CD4-positive, alpha-beta T cell treated with Interferon alpha-2 for 1 hour (primary cell): ENCODE results near the gene RPL27A.

Experiments
- DNase-seq, 2 donors: peaks; one replicate each; pipeline ENCODE4 v3.0.0-alpha.2; 2020 to 2022

RPL27A gene

GRCh38 chr11:8702598-8702915 is 20.0 kb downstream of the RPL27A start:
- no peak for DNase-seq

GRCh38 chr11:8704136-8704535 is 21.5 kb downstream of the RPL27A start:
- no peak for DNase-seq

- DNase-seq, result no peak
These were observed 22.6 kb downstream of the RPL27A start for GRCh38 chr11:8705146-8705545.

GRCh38 chr11:8706673-8707432 is 24.3 kb downstream of the RPL27A start:
- no peak for DNase-seq

- DNase-seq, result no peak
These were observed 25.1 kb downstream of the RPL27A start for GRCh38 chr11:8707541-8708191.

GRCh38 chr11:8709002-8709672 is 26.5 kb downstream of the RPL27A start:
- no peak for DNase-seq

- DNase-seq, result no peak
These were observed 27.2 kb downstream of the RPL27A start for GRCh38 chr11:8709777-8710176.

- DNase-seq, result no peak
These were observed 29.4 kb downstream of the RPL27A start for GRCh38 chr11:8711895-8712442.

GRCh38 chr11:8712506-8712905 is 29.9 kb downstream of the RPL27A start:
- DNase-seq, result no peak

GRCh38 chr11:8713760-8714454 is 31.3 kb downstream of the RPL27A start:
- DNase-seq, result no peak

GRCh38 chr11:8714622-8715225 is 32.1 kb downstream of the RPL27A start:
- no peak for DNase-seq

GRCh38 chr11:8715501-8715900 is 32.9 kb downstream of the RPL27A start:
- DNase-seq, result no peak

GRCh38 chr11:8717544-8717875 is 34.9 kb downstream of the RPL27A start:
- DNase-seq, result no peak

GRCh38 chr11:8717876-8718753 is 35.5 kb downstream of the RPL27A start:
- DNase-seq, result no peak

- no peak for DNase-seq
These were observed 36.6 kb downstream of the RPL27A start for GRCh38 chr11:8719211-8719649.

- no peak for DNase-seq
These were observed 37.1 kb downstream of the RPL27A start for GRCh38 chr11:8719721-8720120.

GRCh38 chr11:8720352-8720751 is 37.8 kb downstream of the RPL27A start:
- DNase-seq, result no peak

- DNase-seq, result no peak
These were observed 38.4 kb downstream of the RPL27A start for GRCh38 chr11:8720868-8721608.

GRCh38 chr11:8721609-8722500 is 39.3 kb downstream of the RPL27A start:
- no peak for DNase-seq

GRCh38 chr11:8722809-8723208 is 40.2 kb downstream of the RPL27A start:
- no peak for DNase-seq
